NOMO-1 treated with DMSO at 0.1 percent for 48 hours (cell line): ENCODE data around the gene DLX1.
A peak's percentile ranks its signal among the peaks of the same experiment; 100 is the strongest.
"Not testable (repeated sequence)": the region's sequence is repeated elsewhere in the genome, so short reads cannot be mapped to it uniquely, and the experiment has no call there.

Experiments used
- DNase-seq: peaks from one replicate; lab custom pipeline; 2025; ENCODE audit not compliant: unreplicated experiment; lab: John Stamatoyannopoulos, UW

DLX1 gene

GRCh38 chr2:172085460-172086159 is at the start of gene DLX1:
Gene DLX1 (plus strand): TSS chr2:172085507. CDS start chr2:172085678, 171 bp downstream.
- no peak for DNase-seq

GRCh38 chr2:172038121-172038520 is 47.2 kb upstream of the DLX1 start:
- no peak for DNase-seq

- DNase-seq, result peak; percentile 47
Measured at GRCh38 chr2:172038604-172039003, 46.7 kb upstream of the DLX1 start.

- DNase-seq, result no peak
Measured at GRCh38 chr2:172039011-172039704, 46.1 kb upstream of the DLX1 start.

GRCh38 chr2:172040311-172040710 is 45.0 kb upstream of the DLX1 start:
- no peak for DNase-seq

- peak; percentile 40 for DNase-seq
Measured at GRCh38 chr2:172046080-172046678, 39.1 kb upstream of the DLX1 start.

GRCh38 chr2:172046866-172047565 is 38.3 kb upstream of the DLX1 start:
- no peak for DNase-seq

GRCh38 chr2:172047566-172048507 is 37.5 kb upstream of the DLX1 start:
- no peak for DNase-seq

- no peak for DNase-seq
Measured at GRCh38 chr2:172048508-172049503, 36.5 kb upstream of the DLX1 start.

GRCh38 chr2:172049567-172050120 is 35.7 kb upstream of the DLX1 start:
- DNase-seq, result no peak

GRCh38 chr2:172050479-172051125 is 34.7 kb upstream of the DLX1 start:
- DNase-seq, result no peak

- DNase-seq, result no peak
Measured at GRCh38 chr2:172052000-172052983, 33.0 kb upstream of the DLX1 start.

GRCh38 chr2:172053486-172053885 is 31.8 kb upstream of the DLX1 start:
- no peak for DNase-seq

GRCh38 chr2:172056293-172056692 is 29.0 kb upstream of the DLX1 start:
- no peak for DNase-seq

- no peak for DNase-seq
Measured at GRCh38 chr2:172058660-172059059, 26.6 kb upstream of the DLX1 start.

- DNase-seq, result not testable (repeated sequence)
Measured at GRCh38 chr2:172060118-172060517, 25.2 kb upstream of the DLX1 start.

GRCh38 chr2:172062402-172063004 is 22.8 kb upstream of the DLX1 start:
- DNase-seq, result no peak
